Liver (tissue), 9 donors: Measurements from ENCODE around the gene CDC27. TPM values are rescaled to one million over a fixed set of nuclear protein-coding genes. Genes with fewer than 3 reads are reported as not detected.

Experiments used
- DNase-seq: peaks from one replicate; pipeline ENCODE4 v3.0.0-alpha.2; 2017; ENCODE audit warnings: low spot score
- H3K27ac ChIP-seq, 2 donors: one replicate each; pipeline ENCODE4 v1.7.0; 2013; ENCODE audit warnings: inconsistent platforms in 2 of 2, low read length in 2 of 2, control low read depth in 1 of 2, low read depth in 1 of 2, mild to moderate bottlenecking in 1 of 2
- H3K27me3 ChIP-seq, 4 donors: one replicate each; pipeline versions ENCODE4 v1.6.1 to v1.7.0; 2013; ENCODE audit warnings: low read length in 3 of 4, inconsistent platforms in 1 of 4, mild to moderate bottlenecking in 1 of 4, moderate library complexity in 1 of 4; ENCODE audit not compliant: control insufficient read depth in 4 of 4, insufficient read depth in 4 of 4
- H3K36me3 ChIP-seq, 4 donors: one replicate each; pipeline versions ENCODE4 v1.6.1 to v1.7.0; 2013; ENCODE audit warnings: low read length in 3 of 4, mild to moderate bottlenecking in 3 of 4, low read depth in 1 of 4, moderate library complexity in 1 of 4; ENCODE audit not compliant: control insufficient read depth in 4 of 4, insufficient read depth in 3 of 4
- H3K4me1 ChIP-seq, 4 donors: one replicate each; pipeline versions ENCODE4 v1.6.1 to v1.7.0; 2013; ENCODE audit warnings: low read length in 3 of 4, mild to moderate bottlenecking in 3 of 4, moderate library complexity in 1 of 4; ENCODE audit not compliant: control insufficient read depth in 4 of 4, insufficient read depth in 4 of 4
- H3K4me3 ChIP-seq, 3 donors: one replicate each; pipeline versions ENCODE4 v1.6.1 to v1.7.0; 2013; ENCODE audit warnings: low read length in 3 of 3, control low read depth in 1 of 3, low read depth in 1 of 3, mild to moderate bottlenecking in 1 of 3
- H3K9ac ChIP-seq, 2 donors: one replicate each; pipeline ENCODE4 v1.7.0; 2013; ENCODE audit warnings: low read length in 2 of 2, mild to moderate bottlenecking in 2 of 2, moderate library complexity in 2 of 2, control low read depth in 1 of 2, low read depth in 1 of 2
- H3K9me3 ChIP-seq, 4 donors: one replicate each; pipeline versions ENCODE4 v1.6.1 to v1.7.0; 2013; ENCODE audit warnings: low read length in 3 of 4; ENCODE audit not compliant: control insufficient read depth in 4 of 4
- EGR1 ChIP-seq, 2 donors: IDR thresholded peaks; 2 replicates each; pipeline ENCODE4 v1.6.1; 2016 to 2018; ENCODE audit warnings: antibody characterized with exemption in 2 of 2, low read depth in 2 of 2
- FOXA1 ChIP-seq: IDR thresholded peaks from 2 replicates; pipeline ENCODE4 v1.6.1; 2016; ENCODE audit warnings: antibody characterized with exemption
- FOXA2 ChIP-seq: IDR thresholded peaks from 2 replicates; pipeline ENCODE4 v1.6.1; 2016; ENCODE audit warnings: antibody characterized with exemption
- GABPA ChIP-seq, 2 donors: IDR thresholded peaks in 1 of 2; conservative IDR thresholded peaks in 1 of 2; 2 replicates each; pipeline ENCODE4 v1.6.1; 2016; ENCODE audit warnings: antibody characterized with exemption in 2 of 2, mild to moderate bottlenecking in 1 of 2, moderate library complexity in 1 of 2
- HNF4G ChIP-seq: IDR thresholded peaks from 2 replicates; pipeline ENCODE4 v1.6.1; 2016; ENCODE audit warnings: antibody characterized with exemption
- JUND ChIP-seq, 2 donors: IDR thresholded peaks; 2 replicates each; pipeline ENCODE4 v1.6.1; 2016; ENCODE audit warnings: antibody characterized with exemption in 2 of 2
- NR2F2 ChIP-seq: IDR thresholded peaks from 2 replicates; pipeline ENCODE4 v1.6.1; 2016; ENCODE audit warnings: antibody characterized with exemption
- RAD21 ChIP-seq, 2 donors: IDR thresholded peaks; 2 replicates each; pipeline ENCODE4 v1.6.1; 2016; ENCODE audit warnings: antibody characterized with exemption in 2 of 2, mild to moderate bottlenecking in 2 of 2
- RXRA ChIP-seq, 2 donors: IDR thresholded peaks; 2 replicates each; pipeline ENCODE4 v1.6.1; 2017 to 2018; ENCODE audit warnings: antibody characterized with exemption in 2 of 2, mild to moderate bottlenecking in 1 of 2
- SP1 ChIP-seq: IDR thresholded peaks from 2 replicates; pipeline ENCODE4 v1.6.1; 2018; ENCODE audit warnings: antibody characterized with exemption, mild to moderate bottlenecking
- TAF1 ChIP-seq: conservative IDR thresholded peaks from 2 replicates; pipeline ENCODE4 v1.6.1; 2016; ENCODE audit warnings: antibody characterized with exemption, mild to moderate bottlenecking
- YY1 ChIP-seq: IDR thresholded peaks from 2 replicates; pipeline ENCODE4 v1.6.1; 2016; ENCODE audit warnings: antibody characterized with exemption, mild to moderate bottlenecking
- WGBS: extraction: QIAGEN DNeasy Blood & Tissue Kit; methylation state at CpG from one replicate; pipeline ENCODE4 v1.1.7; 2013; 5-methylcytosine and 5-hydroxymethylcytosine counted together
- polyA plus RNA-seq, 2 donors: library from polyadenylated mRNA; stranded (reverse) in 1 of 2; unstranded in 1 of 2; fragments of 200-250 nt in 1 of 2; fragments of >200 nt in 1 of 2; fragmentation: Nextera tagmentation in 1 of 2; extraction: Ambion mirVana in 1 of 2; gene quantifications; one replicate each; pipeline versions ENCODE4 v1.2.1 to v1.2.3, GENCODE V29; 2013 to 2015
- total RNA-seq, 2 donors: library from RNA; depleted of rRNA; stranded (reverse); fragments of >200 nt; gene quantifications; one replicate each; pipeline ENCODE4 v1.2.3, GENCODE V29; 2014
- TF ChIP-seq, protein P1 (sequence below): IDR thresholded peaks from 2 replicates; pipeline ENCODE4 v1.6.1; 2016; ENCODE audit warnings: antibody characterized with exemption, mild to moderate bottlenecking
- TF ChIP-seq, protein P2 (sequence below): fragments of 150-350 bp; IDR thresholded peaks from 2 replicates; pipeline ENCODE4 v1.5.1; 2017; ENCODE audit warnings: improper control_type of control experiment, low read depth, low read length; ENCODE audit not compliant: missing input control
- TF ChIP-seq, protein P3 (sequence below): IDR thresholded peaks from 2 replicates; pipeline ENCODE4 v1.6.1; 2016; ENCODE audit warnings: antibody characterized with exemption
- TF ChIP-seq, protein P4 (sequence below): IDR thresholded peaks from 2 replicates; pipeline ENCODE4 v1.6.1; 2016; ENCODE audit warnings: antibody characterized with exemption
- TF ChIP-seq, protein P5 (sequence below): IDR thresholded peaks from 2 replicates; pipeline ENCODE4 v1.6.1; 2016; ENCODE audit warnings: antibody characterized with exemption
- donor health status: healthy.
- donor health status: healthy.
- donor health status: healthy.
- donor health status: healthy.
- donor health status: healthy.

Gene CDC27
- total and polyA plus RNA-seq, 4 donors: 16.8 to 148 (median 27.1) TPM

DNA sequence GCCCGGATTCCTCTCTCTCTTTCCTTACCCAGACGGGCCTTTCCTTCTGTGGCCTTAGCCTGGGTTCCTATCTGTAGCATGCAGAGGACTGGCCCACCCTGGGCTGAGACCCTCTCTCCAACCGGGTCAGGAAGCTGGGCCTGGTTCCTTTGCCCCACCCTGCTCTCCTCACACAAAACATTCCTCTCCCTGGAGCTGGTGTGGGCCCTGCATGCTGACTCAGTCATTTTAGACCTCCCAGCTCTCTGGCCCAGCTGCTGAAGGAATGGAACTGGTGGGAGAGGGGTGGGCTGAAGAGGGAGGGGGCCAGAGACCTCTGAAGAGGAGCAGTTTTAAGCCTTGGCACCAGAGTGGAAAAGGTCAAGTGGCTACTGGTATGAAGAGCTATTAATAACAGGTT, 21.0 kb upstream of the CDC27 start:
- no peak for DNase-seq
- 65% methylated on average over 3 of the region's 3 CpGs for WGBS
- H3K4me3 ChIP-seq: no peak overlapping the region
- H3K27me3 ChIP-seq: no peaks in the 10 kb centered on the region
- no peaks in the 10 kb centered on the region for H3K9me3 ChIP-seq
- no peak overlapping the region for H3K27ac ChIP-seq
- TF ChIP-seq, protein P1, sequence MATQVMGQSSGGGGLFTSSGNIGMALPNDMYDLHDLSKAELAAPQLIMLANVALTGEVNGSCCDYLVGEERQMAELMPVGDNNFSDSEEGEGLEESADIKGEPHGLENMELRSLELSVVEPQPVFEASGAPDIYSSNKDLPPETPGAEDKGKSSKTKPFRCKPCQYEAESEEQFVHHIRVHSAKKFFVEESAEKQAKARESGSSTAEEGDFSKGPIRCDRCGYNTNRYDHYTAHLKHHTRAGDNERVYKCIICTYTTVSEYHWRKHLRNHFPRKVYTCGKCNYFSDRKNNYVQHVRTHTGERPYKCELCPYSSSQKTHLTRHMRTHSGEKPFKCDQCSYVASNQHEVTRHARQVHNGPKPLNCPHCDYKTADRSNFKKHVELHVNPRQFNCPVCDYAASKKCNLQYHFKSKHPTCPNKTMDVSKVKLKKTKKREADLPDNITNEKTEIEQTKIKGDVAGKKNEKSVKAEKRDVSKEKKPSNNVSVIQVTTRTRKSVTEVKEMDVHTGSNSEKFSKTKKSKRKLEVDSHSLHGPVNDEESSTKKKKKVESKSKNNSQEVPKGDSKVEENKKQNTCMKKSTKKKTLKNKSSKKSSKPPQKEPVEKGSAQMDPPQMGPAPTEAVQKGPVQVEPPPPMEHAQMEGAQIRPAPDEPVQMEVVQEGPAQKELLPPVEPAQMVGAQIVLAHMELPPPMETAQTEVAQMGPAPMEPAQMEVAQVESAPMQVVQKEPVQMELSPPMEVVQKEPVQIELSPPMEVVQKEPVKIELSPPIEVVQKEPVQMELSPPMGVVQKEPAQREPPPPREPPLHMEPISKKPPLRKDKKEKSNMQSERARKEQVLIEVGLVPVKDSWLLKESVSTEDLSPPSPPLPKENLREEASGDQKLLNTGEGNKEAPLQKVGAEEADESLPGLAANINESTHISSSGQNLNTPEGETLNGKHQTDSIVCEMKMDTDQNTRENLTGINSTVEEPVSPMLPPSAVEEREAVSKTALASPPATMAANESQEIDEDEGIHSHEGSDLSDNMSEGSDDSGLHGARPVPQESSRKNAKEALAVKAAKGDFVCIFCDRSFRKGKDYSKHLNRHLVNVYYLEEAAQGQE: no peak
- TF ChIP-seq RAD21 (IDR thresholded peaks at IDR 0.05) (no peak), TAF1 (no peak), NR2F2 (no peak), SP1 (no peak), EGR1 (IDR thresholded peaks at IDR 0.05; ENCODE audit: low read depth in 2 of 2) (no peak), JUND (IDR thresholded peaks at IDR 0.05) (no peak), GABPA (IDR thresholded peaks at IDR 0.05 in 1 of 2, conservative IDR thresholded peaks at IDR 0.05 in 1 of 2) (no peak), FOXA2 (no peak), HNF4G (no peak)
- TF ChIP-seq, protein P2, sequence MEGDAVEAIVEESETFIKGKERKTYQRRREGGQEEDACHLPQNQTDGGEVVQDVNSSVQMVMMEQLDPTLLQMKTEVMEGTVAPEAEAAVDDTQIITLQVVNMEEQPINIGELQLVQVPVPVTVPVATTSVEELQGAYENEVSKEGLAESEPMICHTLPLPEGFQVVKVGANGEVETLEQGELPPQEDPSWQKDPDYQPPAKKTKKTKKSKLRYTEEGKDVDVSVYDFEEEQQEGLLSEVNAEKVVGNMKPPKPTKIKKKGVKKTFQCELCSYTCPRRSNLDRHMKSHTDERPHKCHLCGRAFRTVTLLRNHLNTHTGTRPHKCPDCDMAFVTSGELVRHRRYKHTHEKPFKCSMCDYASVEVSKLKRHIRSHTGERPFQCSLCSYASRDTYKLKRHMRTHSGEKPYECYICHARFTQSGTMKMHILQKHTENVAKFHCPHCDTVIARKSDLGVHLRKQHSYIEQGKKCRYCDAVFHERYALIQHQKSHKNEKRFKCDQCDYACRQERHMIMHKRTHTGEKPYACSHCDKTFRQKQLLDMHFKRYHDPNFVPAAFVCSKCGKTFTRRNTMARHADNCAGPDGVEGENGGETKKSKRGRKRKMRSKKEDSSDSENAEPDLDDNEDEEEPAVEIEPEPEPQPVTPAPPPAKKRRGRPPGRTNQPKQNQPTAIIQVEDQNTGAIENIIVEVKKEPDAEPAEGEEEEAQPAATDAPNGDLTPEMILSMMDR: no peak
- TF ChIP-seq, protein P3, sequence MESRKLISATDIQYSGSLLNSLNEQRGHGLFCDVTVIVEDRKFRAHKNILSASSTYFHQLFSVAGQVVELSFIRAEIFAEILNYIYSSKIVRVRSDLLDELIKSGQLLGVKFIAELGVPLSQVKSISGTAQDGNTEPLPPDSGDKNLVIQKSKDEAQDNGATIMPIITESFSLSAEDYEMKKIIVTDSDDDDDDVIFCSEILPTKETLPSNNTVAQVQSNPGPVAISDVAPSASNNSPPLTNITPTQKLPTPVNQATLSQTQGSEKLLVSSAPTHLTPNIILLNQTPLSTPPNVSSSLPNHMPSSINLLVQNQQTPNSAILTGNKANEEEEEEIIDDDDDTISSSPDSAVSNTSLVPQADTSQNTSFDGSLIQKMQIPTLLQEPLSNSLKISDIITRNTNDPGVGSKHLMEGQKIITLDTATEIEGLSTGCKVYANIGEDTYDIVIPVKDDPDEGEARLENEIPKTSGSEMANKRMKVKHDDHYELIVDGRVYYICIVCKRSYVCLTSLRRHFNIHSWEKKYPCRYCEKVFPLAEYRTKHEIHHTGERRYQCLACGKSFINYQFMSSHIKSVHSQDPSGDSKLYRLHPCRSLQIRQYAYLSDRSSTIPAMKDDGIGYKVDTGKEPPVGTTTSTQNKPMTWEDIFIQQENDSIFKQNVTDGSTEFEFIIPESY: no peak
- TF ChIP-seq, protein P4, sequence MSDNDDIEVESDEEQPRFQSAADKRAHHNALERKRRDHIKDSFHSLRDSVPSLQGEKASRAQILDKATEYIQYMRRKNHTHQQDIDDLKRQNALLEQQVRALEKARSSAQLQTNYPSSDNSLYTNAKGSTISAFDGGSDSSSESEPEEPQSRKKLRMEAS: no peak
- H3K4me1 ChIP-seq: no peaks in the 10 kb centered on the region
- no peak overlapping the region for H3K9ac ChIP-seq
- no peaks in the 10 kb centered on the region for H3K36me3 ChIP-seq

DNA sequence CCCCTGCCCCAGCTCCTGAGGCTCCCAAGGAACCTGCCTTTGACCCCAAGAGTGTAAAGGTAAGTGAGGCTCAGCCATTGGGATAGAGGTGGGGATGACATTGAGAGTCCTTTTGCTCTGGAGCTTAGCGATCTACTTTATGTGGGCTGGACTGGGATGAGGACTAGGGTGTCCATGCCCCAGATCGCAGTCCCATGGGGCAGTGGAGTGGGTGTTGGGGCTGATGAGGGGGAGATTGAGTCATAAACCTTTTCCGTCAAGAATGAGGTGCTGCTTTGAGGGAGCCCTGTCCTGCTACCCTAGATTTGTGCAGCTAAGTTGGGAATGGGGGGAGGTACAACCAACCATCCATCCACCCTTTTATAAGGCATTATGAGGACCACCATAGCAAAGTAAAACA, 20.4 kb upstream of the CDC27 start:
- no peaks in the 10 kb centered on the region for H3K4me1 ChIP-seq
- no peak overlapping the region for H3K27ac ChIP-seq
- H3K36me3 ChIP-seq: no peaks in the 10 kb centered on the region
- no peaks in the 10 kb centered on the region for H3K27me3 ChIP-seq
- no peak overlapping the region for H3K9ac ChIP-seq
- no peak for DNase-seq
- no peak overlapping the region for H3K4me3 ChIP-seq
- over 99% methylated on average over 3 of the region's 3 CpGs for WGBS
- no peaks in the 10 kb centered on the region for H3K9me3 ChIP-seq
- no peak for TF ChIP-seq HNF4G
- TF ChIP-seq YY1: no peak
- TF ChIP-seq RXRA (IDR thresholded peaks at IDR 0.05): no peak
- TF ChIP-seq, protein P3: no peak
- no peak for TF ChIP-seq FOXA1
- no peak for TF ChIP-seq SP1
- TF ChIP-seq, protein P4: no peak
- TF ChIP-seq TAF1: no peak
- no peak for TF ChIP-seq RAD21 (IDR thresholded peaks at IDR 0.05)
- TF ChIP-seq JUND (IDR thresholded peaks at IDR 0.05): no peak
- TF ChIP-seq, protein P5, sequence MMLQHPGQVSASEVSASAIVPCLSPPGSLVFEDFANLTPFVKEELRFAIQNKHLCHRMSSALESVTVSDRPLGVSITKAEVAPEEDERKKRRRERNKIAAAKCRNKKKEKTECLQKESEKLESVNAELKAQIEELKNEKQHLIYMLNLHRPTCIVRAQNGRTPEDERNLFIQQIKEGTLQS: no peak
- TF ChIP-seq EGR1 (IDR thresholded peaks at IDR 0.05; ENCODE audit: low read depth in 2 of 2): no peak
- TF ChIP-seq, protein P1: no peak
- no peak for TF ChIP-seq NR2F2
